Thymus (tissue), 11 donors: ENCODE data around the gene AMBP. TPM values are rescaled to one million over a fixed set of nuclear protein-coding genes. Genes with fewer than 3 reads are reported as not detected.
A peak's percentile ranks its signal among the peaks of the same experiment; 100 is the strongest.
"Not testable (repeated sequence)": the region's sequence is repeated elsewhere in the genome, so short reads cannot be mapped to it uniquely, and the experiment has no call there.

Source experiments
- DNase-seq, 9 donors: peaks; one replicate each; pipeline ENCODE4 v3.0.0-alpha.2; 2013; ENCODE audit warnings: low spot score in 9 of 9, low read depth in 6 of 9, missing footprints in 1 of 9
- H3K27ac ChIP-seq, 2 donors: one replicate each; pipeline ENCODE4 v1.5.1; 2013; ENCODE audit warnings: control low read depth in 1 of 2, low read depth in 1 of 2, low read length in 1 of 2, mild to moderate bottlenecking in 1 of 2, moderate library complexity in 1 of 2
- H3K27me3 ChIP-seq, 2 donors: one replicate each; pipeline ENCODE4 v1.5.1; 2013; ENCODE audit warnings: low read length in 1 of 2; ENCODE audit not compliant: control insufficient read depth in 2 of 2, insufficient read depth in 1 of 2
- H3K36me3 ChIP-seq, 2 donors: one replicate each; pipeline ENCODE4 v1.5.1; 2013; ENCODE audit warnings: low read length in 1 of 2, mild to moderate bottlenecking in 1 of 2, moderate library complexity in 1 of 2; ENCODE audit not compliant: control insufficient read depth in 2 of 2, insufficient read depth in 2 of 2
- H3K4me1 ChIP-seq, 2 donors: one replicate each; pipeline ENCODE4 v1.5.1; 2013; ENCODE audit warnings: low read length in 2 of 2; ENCODE audit not compliant: control insufficient read depth in 2 of 2, insufficient read depth in 2 of 2
- H3K4me3 ChIP-seq, 2 donors: one replicate each; pipeline ENCODE4 v1.5.1; 2013; ENCODE audit warnings: low read length in 2 of 2, control low read depth in 1 of 2, mild to moderate bottlenecking in 1 of 2
- H3K9me3 ChIP-seq, 2 donors: one replicate each; pipeline ENCODE4 v1.5.1; 2013; ENCODE audit warnings: low read length in 1 of 2, mild to moderate bottlenecking in 1 of 2; ENCODE audit not compliant: control insufficient read depth in 2 of 2, insufficient read depth in 1 of 2
- whole genome bisulfite sequencing: extraction: QIAGEN DNeasy Blood & Tissue Kit; methylation state at CpG from one replicate; pipeline ENCODE4 v1.1.7; 2013; 5-methylcytosine and 5-hydroxymethylcytosine counted together
- polyA plus RNA-seq: library from polyadenylated mRNA; stranded (reverse); fragments of 200-250 nt; gene quantifications from one replicate; pipeline ENCODE4 v1.2.3, GENCODE V29; 2013
- total RNA-seq: library from RNA; stranded (reverse); fragments of 120-200 nt; gene quantifications from one replicate; pipeline ENCODE4 v1.2.4, GENCODE V29; 2013
- donor health status: healthy.

Gene AMBP
- total and polyA plus RNA-seq, 2 donors: 0.38 to 0.82 TPM

DNA sequence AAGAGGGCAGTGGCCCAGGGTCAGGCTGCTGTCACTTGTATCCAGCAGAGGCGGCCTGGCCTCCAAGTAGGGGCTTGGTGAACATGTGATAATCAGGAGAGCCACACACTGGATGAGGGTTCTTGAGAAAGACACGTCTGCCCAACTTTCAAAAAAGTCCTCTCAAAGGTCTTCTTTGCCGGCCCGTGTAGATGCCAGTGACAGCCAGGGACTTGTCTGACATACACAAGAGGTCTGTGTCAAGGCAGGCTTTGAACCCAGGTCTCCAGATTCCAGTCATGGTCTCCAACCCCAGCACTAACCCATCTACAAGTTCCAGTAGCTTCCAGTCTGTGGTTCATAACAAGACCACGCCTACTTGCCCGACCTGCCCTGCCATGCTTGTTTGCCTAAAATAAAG, 7.9 kb upstream of the AMBP start:
- Histone ChIP-seq H3K27ac (no peak overlapping the region), H3K4me3 (no peak overlapping the region), H3K4me1 (no peaks in the 10 kb centered on the region), H3K36me3 (no peaks in the 10 kb centered on the region), H3K9me3 (no peaks in the 10 kb centered on the region), H3K27me3 (no peaks in the 10 kb centered on the region)
- DNase-seq: no peak
- WGBS: 96% methylated on average over 6 of the region's 6 CpGs

DNA sequence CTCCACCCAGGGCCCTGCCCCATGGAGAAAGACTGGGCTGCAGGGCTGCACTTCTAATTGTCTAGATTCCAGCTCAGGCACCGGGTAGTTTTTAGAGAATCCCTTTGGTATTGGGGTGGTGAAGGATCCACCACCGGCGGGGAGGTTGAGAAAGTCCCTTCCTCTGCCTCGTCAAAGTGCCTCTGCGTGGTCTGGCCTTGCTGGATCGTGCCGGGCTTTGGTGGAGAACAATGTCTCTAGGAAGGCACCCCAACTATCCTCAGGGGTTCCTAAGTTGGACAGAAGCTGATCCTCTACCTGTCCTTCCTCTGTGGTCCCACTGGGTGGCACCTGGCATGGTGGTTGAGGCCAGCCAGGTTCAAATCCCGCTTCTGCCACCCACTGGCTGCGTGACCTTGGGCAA, 7.3 kb upstream of the AMBP start:
- Histone ChIP-seq H3K4me3 (no peak overlapping the region), H3K36me3 (no peaks in the 10 kb centered on the region), H3K27ac (no peak overlapping the region), H3K27me3 (no peaks in the 10 kb centered on the region), H3K9me3 (no peaks in the 10 kb centered on the region), H3K4me1 (no peaks in the 10 kb centered on the region)
- WGBS: 94% methylated on average over 9 of the region's 9 CpGs
- DNase-seq: no peak

DNA sequence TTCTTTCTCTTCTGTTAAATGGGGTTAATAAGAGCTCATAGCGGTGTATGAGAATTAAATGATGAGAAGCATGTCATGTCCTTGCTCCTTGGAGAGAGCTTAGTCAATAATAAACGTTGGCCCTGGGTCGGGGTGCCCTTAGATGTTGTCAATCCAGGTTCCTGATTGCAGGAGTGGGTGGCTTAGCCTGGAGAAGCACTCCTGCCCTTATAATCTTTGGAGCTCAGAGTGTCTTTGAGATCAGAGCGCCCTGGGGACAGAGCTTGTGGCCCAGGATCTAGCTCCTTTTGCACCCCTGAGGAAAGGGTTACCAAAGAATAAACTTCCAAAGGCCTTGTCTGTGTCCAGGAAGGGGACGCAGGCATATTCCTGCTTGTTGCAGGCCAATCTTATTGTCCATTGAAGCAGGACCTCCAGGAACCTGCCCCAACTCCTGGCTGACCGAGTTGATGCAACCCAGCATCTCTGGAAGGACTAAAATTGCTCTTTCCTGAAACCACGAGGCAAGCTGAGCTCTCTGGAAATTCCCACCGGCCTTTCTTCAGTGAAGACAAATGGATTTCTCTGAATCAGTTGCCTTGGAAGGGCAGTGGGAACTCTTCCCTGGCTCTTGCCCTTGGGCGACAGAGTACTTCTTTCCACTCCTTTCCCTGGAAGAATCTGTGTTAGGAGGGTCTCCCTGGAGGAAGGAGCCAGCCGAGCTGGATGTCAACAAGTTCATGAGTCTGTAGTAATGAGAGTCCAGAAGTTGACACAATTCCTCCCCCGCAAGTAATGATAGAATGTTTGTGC, 6.4 kb upstream of the AMBP start:
- no peak for DNase-seq
- no peak overlapping the region for H3K27ac ChIP-seq

DNA sequence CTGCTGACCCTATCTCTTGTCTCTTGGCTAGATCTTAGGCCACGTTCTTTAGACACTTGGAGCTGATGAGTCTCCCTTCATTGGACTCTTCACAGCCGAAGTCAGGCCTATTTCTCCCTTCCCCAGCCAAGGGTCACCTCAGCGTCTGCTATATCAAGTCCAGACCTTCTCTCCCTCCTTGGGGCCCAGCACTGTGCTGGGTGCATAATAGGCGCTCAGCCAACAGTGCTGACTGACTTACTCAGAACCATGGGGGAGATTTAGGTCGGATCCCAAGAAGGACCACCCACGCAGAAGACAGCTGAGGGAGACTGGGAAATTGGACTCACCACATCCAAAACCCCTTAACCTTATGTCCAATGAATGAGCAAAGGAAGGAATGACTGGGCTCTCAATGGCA, 5.6 kb upstream of the AMBP start:
- DNase-seq: no peak
- H3K36me3 ChIP-seq: no peaks in the 10 kb centered on the region
- no peak overlapping the region for H3K27ac ChIP-seq
- no peaks in the 10 kb centered on the region for H3K4me1 ChIP-seq
- WGBS: 95% methylated on average over 6 of the region's 6 CpGs
- H3K27me3 ChIP-seq: no peaks in the 10 kb centered on the region
- no peak overlapping the region for H3K4me3 ChIP-seq
- no peaks in the 10 kb centered on the region for H3K9me3 ChIP-seq

More for the DNA sequence above, 6.4 kb upstream of the AMBP start:
- no peak overlapping the region for H3K4me3 ChIP-seq
- H3K9me3 ChIP-seq: no peaks in the 10 kb centered on the region
- no peaks in the 10 kb centered on the region for H3K36me3 ChIP-seq
- no peaks in the 10 kb centered on the region for H3K4me1 ChIP-seq
- 91% methylated on average over 11 of the region's 11 CpGs for WGBS
- no peaks in the 10 kb centered on the region for H3K27me3 ChIP-seq

DNA sequence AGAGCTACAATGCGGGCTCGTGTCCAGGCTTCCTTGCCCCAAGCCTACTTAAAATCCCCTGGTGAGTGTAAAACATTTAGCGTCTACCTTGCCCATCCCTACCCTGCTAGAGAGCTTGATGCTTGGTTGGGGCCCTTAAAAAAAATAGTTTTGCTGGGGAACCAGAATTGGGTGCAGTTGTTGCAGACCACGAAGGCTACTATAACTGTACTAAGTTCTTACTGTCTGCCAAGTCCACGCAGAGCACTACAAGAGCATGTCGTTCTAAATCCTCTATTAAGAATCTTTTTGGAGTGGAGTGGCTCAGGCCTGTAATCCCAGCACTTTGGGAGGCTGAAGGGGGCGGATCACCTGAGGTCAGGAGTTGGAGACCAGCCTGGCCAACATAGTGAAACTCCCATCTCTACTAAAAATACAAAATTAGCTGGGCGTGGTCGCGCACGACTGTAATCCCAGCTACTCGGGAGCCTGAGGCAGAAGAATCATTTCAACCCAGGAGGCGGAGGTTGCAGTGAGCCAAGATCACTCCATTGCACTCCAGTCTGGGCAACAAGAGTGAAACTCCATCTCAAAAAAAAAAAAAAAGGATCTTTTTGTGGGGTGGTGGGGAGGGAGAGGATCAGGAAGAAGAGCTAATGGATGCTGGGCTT, 4.8 kb upstream of the AMBP start:
- not testable (repeated sequence) for H3K9me3 ChIP-seq, H3K36me3 ChIP-seq, H3K27ac ChIP-seq, H3K27me3 ChIP-seq, DNase-seq, H3K4me3 ChIP-seq, H3K4me1 ChIP-seq
- WGBS: 76% methylated on average over 13 of the region's 13 CpGs

DNA sequence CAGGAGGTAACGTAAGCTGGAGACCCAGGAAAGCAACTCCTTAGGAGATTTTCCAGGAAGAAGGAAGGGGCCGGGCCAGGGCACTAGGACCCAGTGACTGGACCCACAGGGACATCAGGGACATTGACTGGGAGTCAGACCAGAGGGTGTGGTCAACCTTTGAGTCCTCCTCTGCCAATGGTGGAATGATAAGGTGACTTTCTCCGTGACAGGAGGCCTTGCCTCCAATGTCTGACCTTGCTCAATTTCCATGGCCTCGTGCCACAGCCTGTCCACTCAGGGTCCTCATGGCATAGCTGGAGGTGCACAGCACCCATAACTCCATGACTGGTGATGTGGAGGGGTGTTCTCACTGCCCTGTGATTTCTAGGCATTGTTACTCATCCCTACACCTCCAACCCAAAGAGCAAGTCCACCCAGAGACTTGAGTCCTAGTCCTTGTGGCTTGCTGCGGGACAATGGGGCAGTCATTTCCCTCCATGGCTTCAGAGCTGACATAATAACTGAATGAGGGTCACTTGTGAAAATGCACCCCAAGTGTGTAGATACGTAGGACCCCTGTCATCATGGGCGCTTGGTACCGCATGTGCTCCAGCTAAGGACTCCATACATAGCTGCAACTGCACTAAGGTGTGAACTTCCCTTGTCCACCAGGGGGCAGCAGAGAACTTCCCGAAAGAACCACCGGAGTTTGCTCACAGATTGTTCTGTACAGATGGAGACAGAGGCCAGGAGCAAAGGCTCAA, 4.1 kb upstream of the AMBP start:
- 60% methylated on average over 10 of the region's 10 CpGs for WGBS
- H3K36me3 ChIP-seq: no peaks in the 10 kb centered on the region
- H3K27ac ChIP-seq: no peak overlapping the region
- H3K9me3 ChIP-seq: no peaks in the 10 kb centered on the region
- no peaks in the 10 kb centered on the region for H3K4me1 ChIP-seq
- H3K4me3 ChIP-seq: no peak overlapping the region
- no peaks in the 10 kb centered on the region for H3K27me3 ChIP-seq
- peak; percentile 43 to 86 (median 67) for DNase-seq

DNA sequence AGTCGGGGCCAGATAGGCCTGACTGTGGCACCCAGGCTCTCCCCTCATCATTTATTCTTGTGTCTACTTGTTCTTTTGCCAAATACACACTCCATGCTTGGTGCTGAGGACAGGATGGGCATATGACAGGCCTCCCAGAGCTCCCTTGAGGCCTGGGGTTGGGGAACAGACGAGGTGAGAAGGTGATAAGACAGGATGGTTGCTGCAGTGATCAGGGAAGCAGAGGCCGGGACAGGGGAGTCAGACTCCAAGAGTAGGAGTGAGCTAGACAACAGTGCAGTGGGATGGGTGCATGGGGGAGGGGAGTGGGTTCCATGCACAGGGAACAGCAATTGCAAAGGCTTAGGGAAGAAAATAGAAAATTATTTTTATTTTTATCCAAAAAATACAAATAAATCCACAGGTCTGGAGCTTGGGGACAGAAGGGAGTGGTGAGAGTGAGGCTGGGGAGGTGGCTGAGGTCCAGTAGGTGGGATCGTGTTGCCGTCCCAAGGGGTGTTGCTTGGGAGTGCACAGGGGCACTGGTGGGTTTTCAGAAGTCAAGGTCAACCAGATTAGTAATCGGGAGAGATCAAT, 3.4 kb upstream of the AMBP start:
- Histone ChIP-seq H3K27ac (no peak overlapping the region), H3K27me3 (no peaks in the 10 kb centered on the region), H3K4me1 (no peaks in the 10 kb centered on the region), H3K4me3 (no peak overlapping the region), H3K9me3 (no peaks in the 10 kb centered on the region), H3K36me3 (no peaks in the 10 kb centered on the region)
- no peak for DNase-seq
- 93% methylated on average over 6 of the region's 6 CpGs for WGBS

DNA sequence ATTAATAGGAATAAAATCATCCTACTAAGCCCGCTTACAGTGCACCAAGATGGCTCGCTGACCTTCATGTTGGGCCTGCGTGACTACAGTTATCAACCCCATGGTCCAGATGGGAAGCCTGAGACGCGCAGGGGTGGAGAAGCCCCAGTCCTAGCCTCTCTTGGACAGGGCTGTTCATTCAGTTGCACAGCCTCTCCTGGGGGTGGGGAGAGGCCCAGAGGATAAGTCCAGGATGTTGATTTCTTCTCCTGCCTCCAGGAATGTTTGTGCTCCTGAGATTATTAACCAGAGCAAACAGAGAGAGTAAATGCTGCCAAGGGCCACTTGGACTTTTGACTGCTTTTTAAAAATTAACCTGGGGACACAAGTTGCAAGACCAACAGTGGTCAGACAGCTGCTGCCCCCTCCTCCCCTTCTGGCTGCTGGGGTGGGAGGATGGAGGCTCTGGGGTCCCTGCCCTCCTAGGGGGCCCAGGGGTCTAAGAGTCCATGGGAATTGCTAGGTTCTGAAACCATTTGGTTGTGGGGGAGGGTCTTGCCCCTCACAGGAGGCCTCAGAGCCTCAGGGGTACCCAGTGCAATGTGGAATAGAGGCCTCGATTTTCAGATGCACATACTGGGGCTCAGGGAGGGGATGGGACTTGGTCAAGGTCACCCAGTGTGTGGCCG, 2.8 kb upstream of the AMBP start:
- H3K4me1 ChIP-seq: no peaks in the 10 kb centered on the region
- no peaks in the 10 kb centered on the region for H3K36me3 ChIP-seq
- DNase-seq: no peak
- H3K4me3 ChIP-seq: no peak overlapping the region
- H3K9me3 ChIP-seq: no peaks in the 10 kb centered on the region
- no peak overlapping the region for H3K27ac ChIP-seq
- H3K27me3 ChIP-seq: no peaks in the 10 kb centered on the region
- 94% methylated on average over 7 of the region's 7 CpGs for WGBS
